ENCODE results near the gene URB2. TPM values are rescaled to one million over a fixed set of nuclear protein-coding genes. Genes with fewer than 3 reads are reported as not detected.
"Not testable (repeated sequence)": the region's sequence is repeated elsewhere in the genome, so short reads cannot be mapped to it uniquely, and the experiment has no call there.

URB2 gene
- polyA plus RNA-seq (2014; cell fraction: cytosol; rRNA removed) = 16.9 and 21.2 TPM in 2 replicates
- 10.2 and 15.8 TPM in 2 replicates for polyA plus RNA-seq (2014; cell fraction: nucleus; rRNA removed)

DNA sequence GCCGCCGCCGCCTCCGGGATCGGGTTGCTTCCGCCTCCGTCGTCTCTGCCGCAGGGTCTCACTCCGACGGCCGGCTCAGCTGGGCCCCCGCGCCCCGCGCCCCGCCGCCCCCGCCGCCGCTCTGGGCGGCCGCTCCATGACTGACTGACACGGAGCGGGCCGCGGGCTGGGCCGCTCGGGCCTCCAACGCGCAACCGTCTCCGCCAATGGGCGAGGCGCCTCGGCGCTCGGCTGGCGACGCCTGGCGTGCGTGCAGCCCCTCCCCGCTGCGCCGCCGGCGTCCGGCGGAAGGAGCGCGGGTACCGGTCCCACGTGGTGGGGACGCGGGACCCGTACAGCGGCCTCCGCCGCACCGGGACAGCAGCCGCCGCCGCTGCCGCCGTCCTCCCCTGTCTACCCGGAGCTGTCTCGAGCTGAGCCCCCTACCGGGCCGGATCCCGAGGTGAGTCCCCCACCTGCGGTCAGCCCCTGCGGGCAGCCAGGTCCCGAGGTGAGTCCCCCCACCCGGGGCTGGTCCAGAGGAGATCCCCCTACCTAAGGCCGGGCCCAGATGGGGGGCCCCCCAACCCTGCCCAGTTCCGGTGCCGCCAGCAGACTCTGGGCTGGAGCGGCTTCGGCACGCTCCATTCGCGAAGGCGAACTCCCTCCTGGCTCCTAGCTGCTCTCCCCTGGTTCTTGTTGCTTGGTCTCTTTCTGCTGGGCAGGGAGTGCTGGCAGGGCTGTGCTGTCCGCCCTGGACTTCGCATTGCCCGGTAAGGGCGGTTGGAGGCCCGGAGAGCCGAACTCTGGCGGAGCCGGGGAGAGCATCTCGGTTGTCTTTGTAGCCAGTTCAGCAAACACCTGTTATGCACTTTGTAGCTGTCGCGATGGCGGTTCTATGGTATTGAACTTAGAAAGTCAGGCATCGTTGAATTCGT lies at the start of gene URB2, which contains the start of gene TAF5L:
TSS of gene URB2 (plus strand) at position 333 of the 917 bp plus-strand sequence. CDS start 1,387 bp downstream, outside the sequence.
TSS of gene TAF5L (minus strand) at position 208 of the 917 bp plus-strand sequence. CDS start 11,640 bp downstream, outside the sequence.
- peak; percentile 83 for DNase-seq (ENCODE audit: low spot score)

DNA sequence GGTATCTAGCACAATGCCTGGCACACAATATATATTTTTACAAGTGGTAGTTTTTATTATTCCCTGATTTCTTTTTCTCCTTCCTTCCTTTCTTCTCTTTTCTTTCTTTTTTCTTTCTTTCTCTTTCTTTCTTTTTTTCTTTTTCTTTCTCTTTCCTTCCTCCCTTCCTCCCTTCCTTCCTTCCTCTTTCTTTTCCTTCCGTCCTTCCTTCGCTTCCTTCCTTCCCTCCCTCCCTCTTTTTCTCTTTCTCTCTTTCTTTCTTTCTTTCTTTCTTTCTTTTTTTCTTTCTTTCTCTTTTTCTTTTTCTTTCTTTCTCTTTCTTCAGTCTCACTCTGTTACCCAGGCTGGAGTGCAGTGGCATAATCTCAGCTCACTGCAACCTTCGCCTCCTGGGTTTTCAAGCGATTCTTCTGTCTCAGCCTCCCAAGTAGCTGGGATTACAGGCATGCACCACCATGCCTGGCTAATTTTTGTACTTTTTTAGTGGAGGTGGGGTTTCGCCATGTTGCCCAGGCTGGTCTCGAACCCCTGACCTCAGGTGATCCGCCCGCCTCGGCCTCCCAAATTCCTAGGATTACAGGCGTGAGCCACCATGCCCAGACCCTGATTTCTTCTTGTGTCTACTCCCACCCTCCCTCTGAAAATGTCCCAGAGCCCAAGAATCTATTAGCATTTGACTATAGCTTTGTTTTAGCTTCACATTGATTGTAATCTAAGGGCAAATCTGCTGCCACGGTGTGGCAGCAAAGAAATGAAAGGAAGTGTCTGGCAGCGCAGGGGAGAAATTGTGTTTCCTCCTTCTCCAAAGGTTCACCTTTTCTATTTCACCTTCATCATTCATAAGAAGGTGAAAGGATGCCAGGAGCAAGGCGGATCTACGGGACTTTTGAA lies 47.6 kb upstream of the URB2 start:
- DNase-seq (ENCODE audit: low spot score) = no peak

DNA sequence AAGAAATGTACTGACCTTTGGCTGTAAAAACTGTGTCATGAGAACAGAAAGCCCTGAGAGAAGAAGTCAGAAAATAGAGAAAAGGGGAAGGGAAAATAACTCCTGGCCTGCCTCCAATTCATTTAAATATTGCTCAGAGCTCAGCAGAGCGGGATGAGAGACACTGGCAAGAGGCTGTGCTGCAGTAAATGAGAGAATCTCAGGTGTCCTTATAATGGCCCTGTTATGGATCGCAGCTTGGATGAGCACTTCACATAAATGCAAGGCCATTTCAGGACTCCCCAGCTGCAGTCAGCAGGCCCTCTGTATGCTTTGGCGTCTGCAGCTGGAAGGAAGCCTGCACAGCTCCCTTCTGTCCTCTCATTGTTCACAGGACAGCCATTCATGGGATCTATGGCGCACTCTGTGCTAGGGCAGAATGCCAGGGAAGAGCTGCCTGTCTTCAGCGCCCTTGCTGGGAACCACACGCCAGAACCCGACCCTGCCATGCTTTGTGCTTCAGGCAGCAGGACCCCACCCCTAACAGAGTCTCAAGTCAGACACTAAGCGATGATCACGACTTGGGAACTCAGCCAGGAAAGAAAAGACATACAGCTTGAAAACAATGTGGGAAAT lies 46.9 kb upstream of the URB2 start:
- DNase-seq (ENCODE audit: low spot score) = peak; percentile 14

DNA sequence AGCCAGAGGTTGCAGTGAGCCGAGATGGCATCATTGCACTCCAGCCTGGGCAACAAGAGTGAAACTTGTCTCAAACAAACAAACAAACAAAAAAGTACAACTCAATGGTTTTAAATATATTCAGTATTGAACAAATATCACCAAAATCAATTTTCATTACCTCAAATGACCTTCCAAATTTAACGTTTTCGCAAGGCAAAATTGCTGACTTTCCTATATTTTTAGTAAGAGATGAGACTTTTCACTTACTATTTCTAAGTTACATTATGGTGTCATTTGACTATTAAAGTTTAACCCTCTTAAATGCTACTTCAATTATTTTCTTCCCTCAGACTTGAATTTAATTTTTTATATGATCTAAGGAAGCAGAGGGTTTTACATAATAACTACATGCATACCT lies 44.6 kb upstream of the URB2 start:
- DNase-seq (ENCODE audit: low spot score) = no peak

DNA sequence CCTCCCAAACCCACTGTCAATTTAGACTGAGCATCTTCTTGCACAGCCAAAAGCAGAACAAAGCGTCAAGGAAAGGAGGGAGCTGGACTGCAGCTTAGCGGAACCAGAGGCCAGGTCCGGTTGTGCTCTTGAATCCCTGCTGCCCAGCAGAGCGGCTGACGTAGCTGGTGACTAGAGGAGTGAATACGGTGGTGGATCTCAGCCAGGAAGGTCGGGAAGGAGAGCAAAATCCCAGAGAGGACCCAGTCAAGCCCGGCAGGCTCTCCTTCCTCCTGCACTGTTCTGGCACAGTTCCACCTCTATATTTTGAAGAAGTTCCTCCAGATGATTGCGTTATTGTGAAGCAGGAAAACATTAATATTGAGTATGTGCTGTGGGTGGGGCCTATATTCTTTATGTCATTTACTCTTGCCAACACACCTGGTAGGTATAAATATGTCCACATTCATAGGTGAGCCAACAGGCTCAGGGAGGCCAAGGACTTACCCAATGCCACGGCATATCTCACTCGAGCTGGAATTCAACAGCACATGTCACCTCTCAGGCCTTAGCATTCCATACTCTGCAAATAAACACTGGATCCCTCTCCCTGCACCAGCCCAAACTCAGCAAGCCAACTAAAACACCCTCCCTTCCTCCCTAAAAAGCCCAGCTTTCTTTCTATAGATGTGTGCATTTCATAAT lies 43.9 kb upstream of the URB2 start:
- DNase-seq (ENCODE audit: low spot score) = no peak

DNA sequence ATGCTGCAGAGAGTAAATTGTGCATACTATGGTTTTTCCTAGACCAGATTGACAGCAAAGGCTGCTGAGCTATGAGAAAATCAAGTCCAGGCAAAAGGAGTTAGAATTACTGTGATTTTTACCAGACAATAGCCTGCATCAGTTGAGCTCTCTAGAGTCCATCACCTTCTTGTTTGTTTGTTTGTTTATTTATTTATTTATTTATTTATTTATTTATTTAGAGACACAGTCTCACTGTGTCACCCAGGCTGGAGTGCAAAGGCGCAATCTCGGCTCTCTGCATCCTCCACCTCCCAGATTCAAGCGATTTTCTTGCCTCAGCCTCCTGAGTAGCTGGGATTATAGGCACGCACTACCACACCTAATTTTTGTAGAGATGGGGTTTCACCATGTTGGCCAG lies 43.3 kb upstream of the URB2 start:
- DNase-seq (ENCODE audit: low spot score) = no peak

DNA sequence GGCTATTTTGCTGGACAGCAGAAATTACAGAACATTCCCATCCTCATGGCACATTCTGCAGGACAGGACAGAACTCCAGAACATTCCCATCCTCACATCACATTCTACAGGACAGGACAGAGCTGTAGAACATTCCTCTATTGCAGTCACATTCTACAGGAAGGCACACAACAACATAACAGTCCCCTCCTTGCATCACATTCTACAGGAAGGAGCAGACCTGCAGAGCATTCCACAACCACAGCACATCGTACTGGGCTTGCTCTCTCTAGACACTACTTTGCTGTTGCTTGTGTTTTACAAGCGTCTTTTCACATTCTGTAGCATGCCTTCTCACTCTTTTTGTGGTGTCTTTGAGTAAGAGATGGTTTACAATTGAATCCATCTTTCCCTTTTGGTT lies 40.7 kb upstream of the URB2 start:
- DNase-seq (ENCODE audit: low spot score) = no peak

DNA sequence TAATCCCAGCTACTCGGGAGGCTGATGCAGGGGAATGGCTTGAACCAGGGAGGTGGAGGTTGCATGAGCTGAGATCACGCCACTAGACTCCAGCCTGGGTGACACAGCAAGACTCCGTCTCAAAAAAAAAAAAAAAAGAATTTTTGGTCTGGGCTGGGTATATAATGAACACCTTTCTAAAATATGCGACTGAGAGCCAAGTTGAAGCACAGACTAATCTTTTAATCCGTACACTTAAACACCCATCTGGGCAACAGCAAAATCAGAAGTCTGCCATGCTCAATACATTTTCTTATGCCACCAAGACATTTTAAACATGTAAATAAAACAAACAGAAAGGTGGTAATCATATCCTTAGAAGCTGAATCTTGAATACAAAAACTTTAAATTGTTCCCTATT lies 35.9 kb upstream of the URB2 start:
- DNase-seq (ENCODE audit: low spot score) = no peak

DNA sequence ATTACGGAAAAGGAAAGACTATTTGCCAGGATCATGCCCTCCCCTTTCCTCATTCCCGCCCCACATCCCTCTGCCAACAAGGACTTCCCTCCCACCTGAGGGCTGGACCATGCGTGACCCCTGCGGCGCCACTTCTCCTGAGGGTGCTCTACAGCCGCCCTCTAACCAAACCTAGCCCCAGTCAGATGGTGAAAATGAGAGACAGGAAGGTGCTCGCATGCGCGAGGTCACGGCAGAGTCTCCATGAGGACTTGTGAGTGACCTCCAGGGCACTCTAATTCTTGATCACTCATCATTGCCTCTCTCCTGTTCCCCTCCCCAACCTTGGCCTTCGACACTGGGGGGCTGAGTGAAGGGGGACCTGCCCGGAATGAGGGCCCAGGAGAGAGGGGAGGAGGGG lies 32.2 kb upstream of the URB2 start:
- no peak for DNase-seq (ENCODE audit: low spot score)

DNA sequence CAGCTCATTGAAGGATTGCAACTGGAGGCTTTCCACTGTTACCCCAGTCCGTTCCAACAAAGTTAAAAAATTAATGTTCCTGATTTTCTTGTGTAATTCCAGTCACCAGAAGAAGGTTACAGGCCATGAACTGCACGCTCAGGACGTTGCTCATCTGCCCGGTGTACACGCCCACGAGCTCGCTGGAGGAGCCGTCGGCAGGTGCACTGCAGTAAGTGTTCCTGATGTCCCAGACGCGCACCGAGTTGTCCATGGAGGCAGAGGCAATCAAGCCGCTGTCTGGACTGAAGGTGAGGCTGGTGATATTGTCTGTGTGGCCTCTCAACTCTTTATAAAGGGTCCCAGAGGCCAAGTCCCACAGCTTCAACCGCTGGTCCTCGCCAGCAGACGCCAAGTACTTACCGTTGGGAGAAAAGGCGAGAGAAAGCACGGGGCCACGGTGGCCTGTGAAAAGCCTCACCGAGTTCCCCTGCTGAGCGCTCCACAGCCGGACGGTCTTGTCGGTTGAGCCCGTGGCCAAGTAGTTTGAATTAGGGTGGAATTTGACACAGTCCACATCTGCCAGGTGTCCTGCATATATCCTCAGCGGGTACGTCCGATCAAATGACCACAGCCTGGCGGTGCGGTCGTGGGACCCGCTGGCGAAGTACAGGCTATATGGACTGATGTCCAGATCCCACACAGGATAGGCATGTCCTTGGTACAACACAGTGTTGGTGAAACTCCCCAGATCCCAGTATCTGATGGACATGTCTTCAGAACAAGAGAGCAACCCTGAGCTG lies 31.6 kb upstream of the URB2 start:
- DNase-seq (ENCODE audit: low spot score) = no peak

DNA sequence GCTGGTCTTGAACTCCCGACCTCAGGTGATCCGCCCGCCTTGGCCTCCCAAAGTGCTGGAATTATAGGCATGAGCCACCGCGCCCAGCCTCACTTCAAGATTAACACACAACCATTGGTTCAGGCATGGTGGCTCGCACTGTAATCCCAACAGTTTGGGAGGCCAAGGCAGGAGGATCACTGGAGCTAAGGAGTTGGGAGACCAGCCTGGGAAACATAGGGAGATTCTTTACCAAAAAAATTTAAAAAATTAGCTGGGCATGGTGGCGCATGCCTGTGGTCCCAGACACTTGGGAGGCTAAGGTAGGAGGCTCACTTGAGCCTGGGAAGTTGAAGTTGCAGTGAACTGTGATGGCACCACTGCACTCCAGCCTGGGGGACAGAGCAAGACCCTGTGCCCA lies 30.2 kb upstream of the URB2 start:
- DNase-seq (ENCODE audit: low spot score) = not testable (repeated sequence)

DNA sequence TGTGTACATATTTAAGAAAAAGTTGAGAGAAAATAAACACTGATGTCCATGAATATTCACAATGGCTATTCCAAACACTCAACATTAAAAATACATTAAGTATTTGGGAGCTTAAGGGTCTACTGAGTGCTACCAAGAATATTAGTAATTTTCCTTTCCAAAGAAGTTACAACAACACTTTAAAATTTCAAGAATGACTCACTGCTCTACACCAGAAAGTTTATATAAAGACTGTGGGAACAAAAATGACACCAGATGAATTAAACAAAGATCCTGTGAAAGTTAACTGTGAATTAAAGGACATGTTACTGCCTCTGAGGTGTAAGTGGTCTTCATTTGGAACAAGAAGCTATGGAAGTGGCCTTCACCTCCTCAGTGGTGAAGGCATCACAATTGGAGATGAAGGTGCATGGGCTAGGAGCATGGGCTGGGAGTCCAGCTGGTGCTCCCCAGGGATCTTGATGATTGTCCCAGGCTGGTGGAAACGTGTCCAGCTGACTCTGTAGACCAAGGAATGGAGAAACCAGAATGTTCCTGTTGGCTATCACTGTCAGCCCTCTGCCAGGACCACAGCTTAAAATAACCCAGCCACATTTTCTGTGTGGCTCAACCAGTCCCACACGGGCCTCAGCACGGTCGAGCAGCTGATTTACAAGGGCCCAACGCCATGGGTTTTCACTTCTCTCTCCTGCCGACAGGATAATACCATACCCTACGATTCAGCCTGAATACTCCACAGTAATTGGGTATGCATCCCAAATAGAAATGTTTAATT lies 28.9 kb upstream of the URB2 start:
- no peak for DNase-seq (ENCODE audit: low spot score)

DNA sequence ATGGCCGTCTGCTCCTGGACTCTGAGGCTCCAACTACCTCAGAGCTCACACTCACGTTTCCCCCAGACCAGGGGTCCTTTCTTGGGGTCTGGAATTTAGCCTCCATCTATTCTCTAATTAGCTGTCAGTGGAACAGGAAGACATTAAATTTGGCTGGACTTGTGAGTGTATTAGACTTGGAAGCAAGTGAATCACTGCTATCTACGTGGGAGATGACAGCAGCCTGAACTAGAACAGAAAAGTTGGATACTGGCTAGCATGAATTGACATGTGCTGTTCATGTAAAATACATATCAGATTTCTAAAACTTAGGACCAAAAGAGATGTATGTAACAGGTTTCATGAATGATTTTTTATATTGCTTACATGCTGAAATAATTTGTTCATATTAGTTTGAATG lies 28.2 kb upstream of the URB2 start:
- DNase-seq (ENCODE audit: low spot score) = no peak

DNA sequence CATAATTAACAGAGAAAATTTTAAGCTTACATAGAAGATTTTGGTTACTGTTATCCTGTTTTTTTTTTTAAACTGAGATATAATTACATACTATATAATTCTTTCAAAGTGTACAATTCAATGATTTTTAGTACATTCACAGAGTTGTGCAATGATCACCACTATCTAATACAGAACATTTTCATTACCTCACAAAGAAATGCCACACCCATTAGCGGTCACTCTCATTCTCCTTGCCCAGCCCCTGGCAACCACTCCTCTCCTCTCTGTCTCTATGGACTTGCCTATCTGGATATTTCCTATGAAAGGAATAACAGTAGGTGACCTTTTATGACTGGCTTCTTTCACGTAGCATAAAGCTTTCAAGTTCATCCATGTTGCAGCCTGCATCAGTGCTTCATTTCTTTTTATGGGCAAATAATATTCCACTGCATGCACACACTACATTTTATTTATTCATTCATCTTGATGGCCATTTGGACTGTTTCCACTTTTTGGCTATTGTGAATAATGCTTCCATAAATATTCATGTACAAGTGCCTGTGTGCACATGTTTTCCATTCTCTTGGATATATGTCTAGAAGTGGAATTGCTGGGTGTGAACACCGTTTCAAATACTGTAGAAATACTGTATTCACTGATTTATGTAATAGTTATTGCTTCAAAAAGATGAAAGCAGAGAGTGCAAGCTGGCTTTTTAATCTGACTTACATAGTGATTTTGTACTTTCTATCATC lies 26.7 kb upstream of the URB2 start:
- DNase-seq (ENCODE audit: low spot score) = no peak

DNA sequence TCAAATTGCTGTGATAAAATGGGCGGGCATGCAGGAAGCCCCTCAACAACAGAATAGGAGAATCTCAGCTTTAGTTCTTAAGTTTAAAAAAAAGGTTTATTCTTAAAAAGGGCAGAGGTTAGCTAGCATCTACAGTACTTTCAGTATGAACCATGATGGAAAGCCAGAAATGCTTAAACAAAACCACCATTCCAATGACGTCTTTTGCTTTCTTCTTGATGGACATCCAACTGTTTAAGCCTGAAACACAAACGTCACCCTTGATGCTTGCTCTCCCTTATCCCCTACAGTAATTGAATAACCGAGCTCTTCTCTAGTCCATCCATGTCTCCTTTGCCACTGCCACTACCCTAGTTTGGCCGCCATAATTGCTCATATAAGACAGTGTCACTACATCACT lies 25.8 kb upstream of the URB2 start:
- DNase-seq (ENCODE audit: low spot score) = no peak

DNA sequence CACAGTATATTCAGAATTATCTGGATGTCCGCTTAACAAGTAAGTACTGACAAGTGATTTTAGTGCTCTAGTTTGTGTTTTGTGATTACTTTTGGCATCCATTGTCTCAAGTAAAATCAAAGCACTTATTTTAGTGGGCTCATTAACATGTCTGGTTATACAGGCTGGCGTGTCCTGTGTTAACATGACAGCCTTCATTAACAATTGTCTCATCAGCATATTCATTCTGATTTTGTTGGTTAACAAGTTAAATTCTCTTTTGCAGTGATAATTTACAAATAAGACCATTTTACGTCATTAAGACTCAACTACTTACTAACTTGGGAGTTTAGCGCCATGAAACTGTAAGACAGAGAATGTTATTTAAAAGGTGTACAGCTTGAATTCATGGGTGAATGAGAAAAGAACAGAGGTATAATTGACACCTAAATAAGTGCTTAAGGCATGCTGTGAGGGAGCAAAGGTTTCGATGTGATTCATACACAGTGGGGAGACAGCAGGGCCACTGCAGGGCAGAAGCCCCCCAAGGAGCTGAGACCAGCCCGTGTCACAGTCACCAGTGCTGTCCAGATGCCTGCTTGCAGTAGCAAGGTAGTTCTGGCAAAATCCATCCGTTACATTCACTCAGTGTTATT lies 22.6 kb upstream of the URB2 start:
- DNase-seq (ENCODE audit: low spot score) = no peak

DNA sequence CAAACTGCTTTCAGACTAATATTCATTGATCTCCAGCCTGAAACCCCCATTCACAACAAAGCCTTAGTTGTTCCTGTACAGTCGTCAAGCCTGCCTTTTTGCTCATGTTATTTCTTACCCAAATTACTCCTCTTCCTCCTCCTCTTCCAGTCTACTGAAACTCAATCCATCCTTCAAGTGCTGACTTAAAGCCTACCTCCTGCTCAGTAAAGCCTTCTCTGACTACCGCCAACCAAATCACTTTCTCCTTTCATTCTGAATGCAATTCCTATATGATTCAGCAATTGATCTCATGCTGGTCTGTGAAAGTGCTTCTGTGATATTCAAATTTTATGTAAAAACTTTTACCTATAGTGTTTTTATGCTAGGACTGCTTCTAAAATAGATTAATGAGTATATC lies 18.7 kb upstream of the URB2 start:
- DNase-seq (ENCODE audit: low spot score) = no peak

DNA sequence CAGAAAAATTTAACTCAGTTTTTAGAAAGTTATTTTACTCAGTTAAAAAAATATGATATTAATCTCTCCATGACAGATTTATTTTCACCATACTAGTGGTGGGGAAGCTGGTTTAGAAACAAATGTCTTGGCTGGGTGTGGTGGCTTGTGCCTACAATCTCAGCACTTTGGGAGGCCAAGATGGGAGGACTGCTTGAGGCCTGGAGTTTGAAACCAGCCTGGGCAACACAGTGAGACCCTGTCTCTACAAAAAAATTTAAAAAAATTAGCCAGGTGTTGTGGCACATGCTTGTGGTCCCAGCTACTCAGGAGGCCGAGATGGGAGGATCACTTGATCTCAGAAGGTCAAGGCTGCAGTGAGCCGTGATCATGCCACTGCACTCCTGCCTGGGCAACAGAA lies 17.5 kb upstream of the URB2 start:
- DNase-seq (ENCODE audit: low spot score) = no peak

Data from SK-N-DZ (cell line).